HG03175 (cell line): Measurements from ENCODE around the gene PRELID1.

ENCODE experiments used
- ATAC-seq: cut with Tn5 transposase; IDR thresholded peaks from one replicate; pipeline ENCODE4 v1.9.1; 2021; ENCODE audit warnings: mild to moderate bottlenecking, moderate library complexity; ENCODE audit not compliant: unreplicated experiment

The PRELID1 gene

DNA sequence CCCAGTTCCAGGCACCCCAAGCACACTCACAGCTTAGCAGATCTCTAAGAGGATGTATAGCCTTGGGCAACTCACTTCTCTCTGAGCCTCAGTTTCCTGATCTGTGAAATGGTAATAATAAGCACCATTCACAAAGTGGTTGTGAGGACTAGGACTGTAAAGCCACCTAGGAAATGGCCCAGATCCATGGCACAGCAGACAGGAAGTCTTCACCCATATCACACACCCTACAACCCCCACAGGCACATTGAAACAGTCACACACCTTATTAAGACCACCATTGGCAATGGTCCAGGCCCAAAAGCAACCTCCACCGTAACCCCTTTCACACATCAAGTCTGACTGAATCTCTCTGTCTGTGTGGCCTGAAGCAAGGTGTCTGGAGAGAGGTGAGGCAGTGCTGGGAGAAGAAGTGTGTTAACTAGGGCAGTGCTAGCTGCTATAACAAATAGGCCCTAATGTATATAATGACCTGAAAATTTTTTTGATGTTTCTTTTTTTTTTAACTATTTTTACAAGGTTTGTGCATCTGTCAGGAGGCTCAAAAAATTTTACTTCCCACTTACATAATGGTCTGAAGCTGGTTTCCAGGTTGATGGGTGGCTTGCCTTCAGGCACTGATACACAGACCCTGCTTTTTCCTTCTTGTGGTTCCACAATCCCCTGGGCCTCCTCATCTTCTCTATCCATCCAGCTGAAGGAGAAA lies 51.7 kb downstream of the PRELID1 start:
- ATAC-seq: no peak

DNA sequence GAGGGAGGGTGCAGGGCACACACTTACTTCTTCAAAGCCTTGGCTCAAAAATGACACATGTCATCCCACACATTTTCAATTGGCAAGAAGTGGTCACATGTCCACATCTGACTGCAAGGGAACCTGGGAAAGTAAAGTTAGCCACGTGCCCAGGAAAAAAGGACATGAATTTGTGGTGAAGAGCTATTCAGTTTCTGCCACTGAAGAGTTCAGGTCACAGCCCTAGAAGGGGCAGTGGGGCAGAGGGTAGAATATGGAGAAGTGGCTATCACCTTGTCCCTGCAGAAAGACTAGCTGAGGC lies 52.2 kb downstream of the PRELID1 start:
- no peak for ATAC-seq
